SK-N-SH (cell line): ENCODE measurements around the gene DOCK3. TPM values are rescaled to one million over a fixed set of nuclear protein-coding genes. Genes with fewer than 3 reads are reported as not detected.

Source experiments
- CTCF ChIA-PET: fragments of 300-600, 350-600 bp; formaldehyde crosslinking; extraction: SDS; loops from one replicate; lab custom pipeline; 2021; lab: Yijun Ruan, JAX
- POLR2A ChIA-PET: fragments of 350-600 bp; sonication (Branson Sonifier 250); formaldehyde crosslinking; extraction: SDS; loops from one replicate; lab custom pipeline; 2020; ENCODE audit warnings: antibody characterized with exemption, inconsistent platforms; lab: Yijun Ruan, JAX
- DNase-seq: peaks from one replicate; pipeline ENCODE4 v3.0.0; 2012
- H2AFZ ChIP-seq: fragments of 200-600 bp; sonication (generic); 2 replicates; pipeline ENCODE4 v1.8.1; 2016; ENCODE audit warnings: antibody characterized with exemption, mild to moderate bottlenecking, low read depth
- H3F3A ChIP-seq: fragments of 200-600 bp; sonication (generic); replicated peaks from 2 replicates; pipeline ENCODE3; 2016; ENCODE audit warnings: antibody characterized with exemption, mild to moderate bottlenecking; ENCODE audit not compliant: insufficient read depth
- H3K27ac ChIP-seq, 2 experiments: fragments of 200-500 bp in 1 of 2; fragments of 200-600 bp in 1 of 2; sonication (Bioruptor generic) in 1 of 2; sonication (generic), shearing (Covaris generic) in 1 of 2; 2 replicates each; pipeline versions ENCODE4 v1.5.1 to v1.6.1; 2014 to 2016; ENCODE audit warnings: low read depth in 2 of 2, inconsistent platforms in 1 of 2, low read length in 1 of 2, mild to moderate bottlenecking in 1 of 2, mixed read lengths in 1 of 2
- H3K27me3 ChIP-seq: fragments of 200-600 bp; sonication (generic), shearing (Covaris generic); 2 replicates; pipeline ENCODE4 v1.6.1; 2016; ENCODE audit warnings: mixed run types; ENCODE audit not compliant: insufficient read depth
- H3K36me3 ChIP-seq, 2 experiments: fragments of 200-500 bp in 1 of 2; fragments of 200-600 bp in 1 of 2; sonication (Bioruptor generic) in 1 of 2; sonication (generic) in 1 of 2; replicated peaks in 1 of 2; 2 replicates each; pipeline versions ENCODE3 to v1.5.1; 2014 to 2016; ENCODE audit warnings: low read length in 1 of 2, mild to moderate bottlenecking in 1 of 2; ENCODE audit not compliant: insufficient read depth in 2 of 2, control insufficient read depth in 1 of 2
- H3K4me1 ChIP-seq, 2 experiments: fragments of 200-500 bp in 1 of 2; fragments of 200-600 bp in 1 of 2; sonication (Bioruptor generic) in 1 of 2; sonication (generic), shearing (Covaris generic) in 1 of 2; 2 replicates each; pipeline versions ENCODE4 v1.5.1 to v1.6.1; 2014 to 2016; ENCODE audit warnings: low read depth in 1 of 2, low read length in 1 of 2, mixed run types in 1 of 2; ENCODE audit not compliant: insufficient read depth in 2 of 2, control insufficient read depth in 1 of 2
- H3K4me2 ChIP-seq: fragments of 200-600 bp; sonication (generic), shearing (Covaris generic); 2 replicates; pipeline ENCODE4 v1.6.1; 2017; ENCODE audit warnings: mixed run types
- H3K4me3 ChIP-seq, 2 experiments: fragments of 200-500 bp in 1 of 2; fragments of 200-600 bp in 1 of 2; sonication (Bioruptor generic) in 1 of 2; sonication (generic), shearing (Covaris generic) in 1 of 2; 2 replicates each; pipeline versions ENCODE4 v1.5.1 to v1.8.1; 2014 to 2016; ENCODE audit warnings: low read depth in 2 of 2, inconsistent platforms in 1 of 2, low read length in 1 of 2, mild to moderate bottlenecking in 1 of 2, mixed read lengths in 1 of 2, moderate library complexity in 1 of 2
- H3K79me2 ChIP-seq: fragments of 200-600 bp; sonication (generic); 2 replicates; pipeline ENCODE4 v1.8.1; 2017; ENCODE audit warnings: mild to moderate bottlenecking; ENCODE audit not compliant: insufficient read depth
- H3K9ac ChIP-seq: fragments of 200-600 bp; sonication (generic); 2 replicates; pipeline ENCODE4 v1.6.1; 2017; ENCODE audit warnings: mixed run types
- H3K9me2 ChIP-seq: fragments of 200-600 bp; sonication (generic); 2 replicates; pipeline ENCODE4 v1.6.1; 2017; ENCODE audit warnings: mixed run types
- H3K9me3 ChIP-seq: fragments of 200-600 bp; sonication (generic); 2 replicates; pipeline ENCODE4 v1.6.1; 2017; ENCODE audit warnings: mixed run types, mild to moderate bottlenecking, moderate library complexity
- H4K20me1 ChIP-seq: fragments of 200-600 bp; sonication (generic); 2 replicates; pipeline ENCODE4 v1.6.1; 2017; ENCODE audit warnings: mild to moderate bottlenecking, mixed run types; ENCODE audit not compliant: insufficient read depth
- ELF1 ChIP-seq: IDR thresholded peaks from 2 replicates; pipeline ENCODE4 v1.4.0; 2012
- EP300 ChIP-seq, 2 experiments: IDR thresholded peaks; 2 replicates each; pipeline versions ENCODE4 v1.4.0 to v1.6.1; 2012; ENCODE audit warnings: borderline replicate concordance in 1 of 2, low read depth in 1 of 2, low read length in 1 of 2
- GATA2 ChIP-seq: sonication (generic); formaldehyde crosslinking; IDR thresholded peaks from 2 replicates; pipeline ENCODE4 v1.5.0; 2020; ENCODE audit warnings: mild to moderate bottlenecking, missing genetic modification reagents
- MEF2A ChIP-seq: IDR thresholded peaks from 2 replicates; pipeline ENCODE4 v1.4.0; 2012; ENCODE audit warnings: low read depth, borderline replicate concordance
- MXI1 ChIP-seq: IDR thresholded peaks from 2 replicates; pipeline ENCODE4 v1.6.1; 2012; ENCODE audit warnings: mild to moderate bottlenecking, low read depth, low read length, improper control_type of control experiment
- RCOR1 ChIP-seq: fragments of 150-350 bp; IDR thresholded peaks from 2 replicates; pipeline ENCODE4 v1.6.1; 2017; ENCODE audit warnings: antibody characterized with exemption, low read length
- RFX5 ChIP-seq: IDR thresholded peaks from 2 replicates; pipeline ENCODE4 v1.6.1; 2012; ENCODE audit warnings: mild to moderate bottlenecking, improper control_type of control experiment, low read length
- TAF1 ChIP-seq: IDR thresholded peaks from 2 replicates; pipeline ENCODE4 v1.6.1; 2012; ENCODE audit warnings: low read depth, mild to moderate bottlenecking, low read length, moderate library complexity, borderline replicate concordance
- TCF12 ChIP-seq: IDR thresholded peaks from 2 replicates; pipeline ENCODE4 v1.4.0; 2012
- YY1 ChIP-seq: IDR thresholded peaks from 2 replicates; pipeline ENCODE4 v1.4.0; 2012; ENCODE audit warnings: low read depth, mild to moderate bottlenecking
- WGBS: methylation state at CpG from one replicate; pipeline ENCODE4 v1.1.6; 2017; ENCODE audit warnings: low lambda C conversion rate; 5-methylcytosine and 5-hydroxymethylcytosine counted together
- polyA plus RNA-seq, 3 experiments: library from polyadenylated mRNA; depleted of rRNA; stranded (reverse); fragments of >200 nt; gene quantifications; 2 replicates each; pipeline ENCODE4 v1.2.3, GENCODE V29; 2012
- TF ChIP-seq, protein P1 (sequence below): IDR thresholded peaks from 2 replicates; pipeline ENCODE4 v1.6.1; 2012; ENCODE audit warnings: mild to moderate bottlenecking, low read depth, low read length, moderate library complexity
- TF ChIP-seq, protein P2 (sequence below): IDR thresholded peaks from 2 replicates; pipeline ENCODE4 v1.4.0; 2012; ENCODE audit warnings: low read depth, borderline replicate concordance
- TF ChIP-seq, protein P3 (sequence below): IDR thresholded peaks from 2 replicates; pipeline ENCODE4 v1.4.0; 2012; ENCODE audit warnings: low read depth, borderline replicate concordance

The DOCK3 gene
- polyA plus RNA-seq, 1 of the 3 experiments (the other 2 are of a cell fraction): 0.05 TPM

DNA sequence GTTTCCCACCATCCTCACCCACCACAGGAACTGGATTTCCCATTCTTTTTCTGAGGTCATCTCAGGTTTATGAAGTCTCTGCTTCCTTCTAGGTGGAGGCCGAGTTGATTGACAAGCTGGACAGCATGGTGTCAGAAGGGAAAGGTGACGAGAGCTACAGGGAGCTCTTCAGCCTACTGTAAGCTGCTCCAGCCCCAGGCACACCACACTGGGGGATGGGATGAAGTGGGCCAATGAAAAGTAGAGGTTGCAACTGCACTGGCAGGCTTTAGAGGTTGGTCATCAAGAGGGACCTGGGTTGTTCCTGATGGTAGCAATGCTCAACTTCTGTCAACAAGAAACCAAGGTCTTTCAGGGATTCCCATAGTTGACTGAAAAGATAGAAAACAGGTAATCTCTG is 655.3 kb downstream of the DOCK3 start:
- no peak overlapping the region for H3K4me2 ChIP-seq
- no peaks in the 10 kb centered on the region for H3K9me2 ChIP-seq
- H3K4me1 ChIP-seq: no peaks in the 10 kb centered on the region
- ChIA-PET CTCF (no interaction called here), POLR2A (no interaction called here)
- no peaks in the 10 kb centered on the region for H3K9me3 ChIP-seq
- H2AFZ ChIP-seq: no peak overlapping the region
- H3K4me3 ChIP-seq: no peak overlapping the region
- H3K27ac ChIP-seq: no peak overlapping the region
- DNase-seq: no peak
- no peaks in the 10 kb centered on the region for H3K36me3 ChIP-seq
- no peaks in the 10 kb centered on the region for H4K20me1 ChIP-seq
- no peaks in the 10 kb centered on the region for H3K27me3 ChIP-seq
- H3K79me2 ChIP-seq: no peaks in the 10 kb centered on the region
- 13% methylated on average over 2 of the region's 2 CpGs for WGBS
- no peaks in the 10 kb centered on the region for H3F3A ChIP-seq
- no peak overlapping the region for H3K9ac ChIP-seq
- TF ChIP-seq, protein P1, sequence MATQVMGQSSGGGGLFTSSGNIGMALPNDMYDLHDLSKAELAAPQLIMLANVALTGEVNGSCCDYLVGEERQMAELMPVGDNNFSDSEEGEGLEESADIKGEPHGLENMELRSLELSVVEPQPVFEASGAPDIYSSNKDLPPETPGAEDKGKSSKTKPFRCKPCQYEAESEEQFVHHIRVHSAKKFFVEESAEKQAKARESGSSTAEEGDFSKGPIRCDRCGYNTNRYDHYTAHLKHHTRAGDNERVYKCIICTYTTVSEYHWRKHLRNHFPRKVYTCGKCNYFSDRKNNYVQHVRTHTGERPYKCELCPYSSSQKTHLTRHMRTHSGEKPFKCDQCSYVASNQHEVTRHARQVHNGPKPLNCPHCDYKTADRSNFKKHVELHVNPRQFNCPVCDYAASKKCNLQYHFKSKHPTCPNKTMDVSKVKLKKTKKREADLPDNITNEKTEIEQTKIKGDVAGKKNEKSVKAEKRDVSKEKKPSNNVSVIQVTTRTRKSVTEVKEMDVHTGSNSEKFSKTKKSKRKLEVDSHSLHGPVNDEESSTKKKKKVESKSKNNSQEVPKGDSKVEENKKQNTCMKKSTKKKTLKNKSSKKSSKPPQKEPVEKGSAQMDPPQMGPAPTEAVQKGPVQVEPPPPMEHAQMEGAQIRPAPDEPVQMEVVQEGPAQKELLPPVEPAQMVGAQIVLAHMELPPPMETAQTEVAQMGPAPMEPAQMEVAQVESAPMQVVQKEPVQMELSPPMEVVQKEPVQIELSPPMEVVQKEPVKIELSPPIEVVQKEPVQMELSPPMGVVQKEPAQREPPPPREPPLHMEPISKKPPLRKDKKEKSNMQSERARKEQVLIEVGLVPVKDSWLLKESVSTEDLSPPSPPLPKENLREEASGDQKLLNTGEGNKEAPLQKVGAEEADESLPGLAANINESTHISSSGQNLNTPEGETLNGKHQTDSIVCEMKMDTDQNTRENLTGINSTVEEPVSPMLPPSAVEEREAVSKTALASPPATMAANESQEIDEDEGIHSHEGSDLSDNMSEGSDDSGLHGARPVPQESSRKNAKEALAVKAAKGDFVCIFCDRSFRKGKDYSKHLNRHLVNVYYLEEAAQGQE: no peak
- no peak for TF ChIP-seq GATA2
- no peak for TF ChIP-seq MEF2A
- no peak for TF ChIP-seq YY1
- no peak for TF ChIP-seq TCF12
- TF ChIP-seq TAF1: no peak
- no peak for TF ChIP-seq RFX5
- no peak for TF ChIP-seq RCOR1
- TF ChIP-seq, protein P2, sequence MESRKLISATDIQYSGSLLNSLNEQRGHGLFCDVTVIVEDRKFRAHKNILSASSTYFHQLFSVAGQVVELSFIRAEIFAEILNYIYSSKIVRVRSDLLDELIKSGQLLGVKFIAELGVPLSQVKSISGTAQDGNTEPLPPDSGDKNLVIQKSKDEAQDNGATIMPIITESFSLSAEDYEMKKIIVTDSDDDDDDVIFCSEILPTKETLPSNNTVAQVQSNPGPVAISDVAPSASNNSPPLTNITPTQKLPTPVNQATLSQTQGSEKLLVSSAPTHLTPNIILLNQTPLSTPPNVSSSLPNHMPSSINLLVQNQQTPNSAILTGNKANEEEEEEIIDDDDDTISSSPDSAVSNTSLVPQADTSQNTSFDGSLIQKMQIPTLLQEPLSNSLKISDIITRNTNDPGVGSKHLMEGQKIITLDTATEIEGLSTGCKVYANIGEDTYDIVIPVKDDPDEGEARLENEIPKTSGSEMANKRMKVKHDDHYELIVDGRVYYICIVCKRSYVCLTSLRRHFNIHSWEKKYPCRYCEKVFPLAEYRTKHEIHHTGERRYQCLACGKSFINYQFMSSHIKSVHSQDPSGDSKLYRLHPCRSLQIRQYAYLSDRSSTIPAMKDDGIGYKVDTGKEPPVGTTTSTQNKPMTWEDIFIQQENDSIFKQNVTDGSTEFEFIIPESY: no peak
- no peak for TF ChIP-seq MXI1
- TF ChIP-seq ELF1: no peak
- no peak for TF ChIP-seq EP300 (IDR thresholded peaks at IDR 0.05; ENCODE audit: borderline replicate concordance in 1 of 2, low read depth in 1 of 2, low read length in 1 of 2)
- TF ChIP-seq, protein P3, sequence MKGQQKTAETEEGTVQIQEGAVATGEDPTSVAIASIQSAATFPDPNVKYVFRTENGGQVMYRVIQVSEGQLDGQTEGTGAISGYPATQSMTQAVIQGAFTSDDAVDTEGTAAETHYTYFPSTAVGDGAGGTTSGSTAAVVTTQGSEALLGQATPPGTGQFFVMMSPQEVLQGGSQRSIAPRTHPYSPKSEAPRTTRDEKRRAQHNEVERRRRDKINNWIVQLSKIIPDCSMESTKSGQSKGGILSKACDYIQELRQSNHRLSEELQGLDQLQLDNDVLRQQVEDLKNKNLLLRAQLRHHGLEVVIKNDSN: no peak
